HG03432 (cell line): Measurements from ENCODE around the gene KRTAP10-12.

Source experiments
- ATAC-seq: cut with Tn5 transposase; IDR thresholded peaks from one replicate; pipeline ENCODE4 v1.9.1; 2021; ENCODE audit warnings: mild to moderate bottlenecking, moderate library complexity; ENCODE audit not compliant: unreplicated experiment

KRTAP10-12 gene

GRCh38 chr21:44697811-44698734, 1.1 kb downstream of the KRTAP10-12 start:
- no peak for ATAC-seq

- ATAC-seq, result no peak
These were observed 2.6 kb downstream of the KRTAP10-12 start for GRCh38 chr21:44699502-44700001.

- ATAC-seq, result no peak
These were observed 3.4 kb downstream of the KRTAP10-12 start for GRCh38 chr21:44700101-44701022.

- ATAC-seq, result no peak
These were observed 4.0 kb downstream of the KRTAP10-12 start for GRCh38 chr21:44701023-44701400.

- no peak for ATAC-seq
These were observed 4.6 kb downstream of the KRTAP10-12 start for GRCh38 chr21:44701541-44701940.

GRCh38 chr21:44702111-44702972, 5.4 kb downstream of the KRTAP10-12 start:
- no peak for ATAC-seq

GRCh38 chr21:44702973-44703730, 6.2 kb downstream of the KRTAP10-12 start:
- no peak for ATAC-seq

GRCh38 chr21:44703731-44704635, 7.0 kb downstream of the KRTAP10-12 start:
- no peak for ATAC-seq

GRCh38 chr21:44704636-44705001, 7.6 kb downstream of the KRTAP10-12 start:
- ATAC-seq, result no peak

GRCh38 chr21:44706026-44706705, 9.2 kb downstream of the KRTAP10-12 start:
- no peak for ATAC-seq

GRCh38 chr21:44706706-44707581, 10.0 kb downstream of the KRTAP10-12 start:
- ATAC-seq, result no peak

- no peak for ATAC-seq
These were observed 11.4 kb downstream of the KRTAP10-12 start for GRCh38 chr21:44708213-44708865.

GRCh38 chr21:44708866-44709425, 12.0 kb downstream of the KRTAP10-12 start:
- no peak for ATAC-seq

GRCh38 chr21:44709426-44710293, 12.7 kb downstream of the KRTAP10-12 start:
- ATAC-seq, result no peak

GRCh38 chr21:44710294-44710665, 13.3 kb downstream of the KRTAP10-12 start:
- ATAC-seq, result no peak
